GM19455 (cell line): ENCODE data around the gene TNKS1BP1.
A peak's percentile ranks its signal among the peaks of the same experiment; 100 is the strongest.
"Not testable (repeated sequence)": the region's sequence is repeated elsewhere in the genome, so short reads cannot be mapped to it uniquely, and the experiment has no call there.

ENCODE experiments used
- ATAC-seq: cut with Tn5 transposase; IDR thresholded peaks from one replicate; pipeline ENCODE4 v1.9.1; 2021; ENCODE audit not compliant: unreplicated experiment

TNKS1BP1 gene

GRCh38 chr11:57353446-57353845 lies 28.7 kb upstream of the TNKS1BP1 start:
- no peak for ATAC-seq

DNA sequence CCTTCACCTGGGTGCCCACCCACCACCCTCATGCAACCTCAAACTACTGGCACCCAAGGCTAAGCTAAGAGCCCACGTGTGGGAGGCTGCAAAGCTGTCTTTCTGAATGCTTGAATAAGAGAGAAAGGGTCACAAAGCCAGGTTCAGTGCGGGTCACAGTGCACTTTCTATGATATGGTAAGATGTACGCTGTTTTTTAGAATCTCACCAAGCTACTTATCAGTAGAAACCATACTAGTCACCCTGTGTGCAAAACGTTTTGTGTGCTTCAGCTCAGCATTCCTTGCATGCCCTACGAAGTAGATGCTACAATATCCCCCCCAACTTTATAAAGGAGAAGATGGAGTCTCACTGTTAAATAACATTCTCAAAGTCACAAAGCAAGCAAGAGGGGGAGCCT lies 28.3 kb upstream of the TNKS1BP1 start:
- ATAC-seq, result no peak

- ATAC-seq, result no peak
These were observed 24.9 kb upstream of the TNKS1BP1 start for GRCh38 chr11:57349491-57350274.

GRCh38 chr11:57348636-57349313 lies 24.0 kb upstream of the TNKS1BP1 start:
- ATAC-seq, result no peak

GRCh38 chr11:57348052-57348451 lies 23.3 kb upstream of the TNKS1BP1 start:
- ATAC-seq, result no peak

- ATAC-seq, result no peak
These were observed 22.6 kb upstream of the TNKS1BP1 start for GRCh38 chr11:57347336-57347735.

- peak; percentile 66 for ATAC-seq
These were observed 20.9 kb upstream of the TNKS1BP1 start for GRCh38 chr11:57345555-57346211.

GRCh38 chr11:57344826-57345225 lies 20.1 kb upstream of the TNKS1BP1 start:
- no peak for ATAC-seq

- no peak for ATAC-seq
These were observed 19.1 kb upstream of the TNKS1BP1 start for GRCh38 chr11:57343825-57344224.

DNA sequence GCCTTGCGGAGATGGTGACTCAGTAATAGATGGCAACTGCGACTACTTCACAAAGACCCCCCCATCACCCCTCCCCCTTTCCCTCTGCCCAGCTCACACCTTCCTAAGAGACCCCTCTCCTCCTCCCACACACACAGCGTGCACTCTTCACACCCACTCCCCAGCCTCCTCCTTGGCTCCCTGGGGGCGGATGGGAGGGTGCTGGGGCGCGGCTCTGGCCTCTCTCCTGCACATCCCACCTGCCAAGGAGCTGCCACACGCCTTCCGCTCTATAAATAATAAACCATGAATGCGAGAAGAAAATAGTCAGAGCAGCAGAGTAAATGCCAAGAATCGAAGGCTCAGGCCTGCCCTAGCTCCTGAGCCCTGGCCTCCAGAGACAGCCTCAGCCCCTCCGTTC lies 17.9 kb upstream of the TNKS1BP1 start:
- no peak for ATAC-seq

- ATAC-seq, result no peak
These were observed 16.6 kb upstream of the TNKS1BP1 start for GRCh38 chr11:57341250-57341808.

- ATAC-seq, result no peak
These were observed 15.4 kb upstream of the TNKS1BP1 start for GRCh38 chr11:57340039-57340615.

GRCh38 chr11:57339328-57339727 lies 14.6 kb upstream of the TNKS1BP1 start:
- ATAC-seq, result no peak

DNA sequence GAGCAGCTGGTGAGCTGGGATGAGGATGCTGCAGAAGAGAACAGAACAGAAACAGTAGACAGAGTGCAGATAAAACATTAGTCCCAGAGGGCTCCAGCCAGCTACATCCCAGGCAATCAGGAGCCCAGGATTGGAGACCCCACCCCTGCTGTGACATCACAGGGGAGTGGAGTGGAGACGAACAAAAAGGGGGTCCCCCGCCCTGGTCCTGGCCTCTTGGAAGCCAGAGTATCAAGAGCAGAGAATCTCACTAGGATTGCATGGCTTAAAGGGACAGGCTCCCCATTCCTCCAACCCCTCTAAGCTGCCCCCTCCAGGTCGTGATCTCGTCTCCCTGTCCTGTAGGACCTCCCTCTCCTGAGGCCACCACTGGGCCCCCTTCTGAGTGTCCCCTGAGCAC lies 13.4 kb upstream of the TNKS1BP1 start, which contains the start of gene P2RX3:
TSS of gene P2RX3 (plus strand) at position 211 of the 400 bp plus-strand sequence. CDS start 199 bp downstream, outside the sequence.
- no peak for ATAC-seq

DNA sequence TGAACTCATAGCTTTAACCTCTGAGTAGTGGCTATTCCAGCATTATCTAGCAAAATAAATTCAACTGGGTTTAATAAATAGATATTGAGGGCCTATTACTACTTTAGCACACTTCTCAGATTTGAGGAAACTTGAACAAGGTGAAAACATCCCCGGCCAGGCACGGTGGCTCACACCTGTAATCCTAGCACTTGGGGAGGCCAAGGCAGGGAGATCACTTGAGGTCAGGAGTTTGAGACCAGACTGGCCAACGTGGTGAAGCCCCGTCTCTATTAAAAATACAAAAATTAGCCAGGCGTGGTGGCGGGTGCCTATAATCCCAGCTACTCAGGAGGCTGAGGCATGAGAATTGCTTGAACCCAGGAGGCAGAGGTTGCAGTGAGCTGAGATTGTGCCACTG lies 12.1 kb upstream of the TNKS1BP1 start:
- not testable (repeated sequence) for ATAC-seq

GRCh38 chr11:57336111-57336666 lies 11.4 kb upstream of the TNKS1BP1 start:
- no peak for ATAC-seq

DNA sequence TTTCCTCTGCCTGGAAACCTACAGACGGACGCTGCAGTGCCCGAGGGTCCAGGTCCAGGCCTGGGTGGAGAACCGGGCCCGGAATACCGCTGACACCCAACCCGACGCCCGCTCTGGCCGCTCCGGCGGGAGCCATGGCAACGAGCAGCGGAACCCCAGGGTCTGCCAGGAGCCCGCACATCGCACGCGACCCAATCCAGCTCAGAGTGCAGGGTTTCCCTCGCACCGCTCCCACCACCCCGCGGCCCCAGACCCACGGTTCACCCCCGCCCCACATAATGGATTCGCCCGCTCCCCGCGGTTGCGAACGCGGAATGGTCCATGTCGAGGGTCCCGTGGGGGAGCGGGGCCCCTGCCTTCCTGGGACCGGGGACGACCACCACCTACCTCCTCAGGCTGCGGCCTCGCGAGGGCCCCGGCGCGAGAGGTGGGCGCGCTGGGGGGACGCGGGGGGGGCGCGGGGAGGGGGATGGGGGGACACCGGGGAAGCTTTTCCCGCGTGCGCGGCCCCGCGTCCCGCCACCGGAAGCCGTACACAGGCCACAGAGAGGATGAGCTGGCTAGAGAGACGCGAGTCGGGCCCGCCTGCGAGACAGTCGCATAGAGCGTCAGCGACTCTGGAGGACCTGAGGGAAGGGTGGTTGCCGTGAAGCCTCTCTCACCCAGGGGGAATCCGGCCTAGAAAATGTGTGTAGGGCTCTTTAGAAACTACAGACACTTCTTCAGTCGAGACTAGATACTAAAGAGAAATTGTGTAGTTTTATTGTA lies 10.8 kb upstream of the TNKS1BP1 start, which contains the start of gene SSRP1:
TSS of gene SSRP1 (minus strand) at position 550 of the 768 bp plus-strand sequence. CDS start 771 bp downstream, outside the sequence.
- peak; percentile 99 for ATAC-seq

GRCh38 chr11:57335023-57335342 lies 10.2 kb upstream of the TNKS1BP1 start:
- ATAC-seq, result no peak

- ATAC-seq, result no peak
These were observed 8.1 kb upstream of the TNKS1BP1 start for GRCh38 chr11:57332694-57333440.
